NCI-H146 treated with DMSO at 0.1 percent for 48 hours (cell line): ENCODE measurements around the gene IRF9.

Experiments
- DNase-seq: peaks from one replicate; lab custom pipeline; 2025; ENCODE audit not compliant: unreplicated experiment; lab: John Stamatoyannopoulos, UW

The IRF9 gene

GRCh38 chr14:24146978-24147760 is 13.9 kb upstream of the IRF9 start, which contains the start of gene RNF31:
TSS of gene RNF31 (plus strand) at chr14:24147498. CDS start at chr14:24147699, 201 bp downstream.
- peak; percentile 97 for DNase-seq

- no peak for DNase-seq
Observed at GRCh38 chr14:24147761-24148428, 13.2 kb upstream of the IRF9 start.

- no peak for DNase-seq
Observed at GRCh38 chr14:24149302-24149969, 11.6 kb upstream of the IRF9 start.

- no peak for DNase-seq
Observed at GRCh38 chr14:24150061-24150460, 11.0 kb upstream of the IRF9 start.

GRCh38 chr14:24150567-24150966 is 10.5 kb upstream of the IRF9 start:
- no peak for DNase-seq

GRCh38 chr14:24150993-24151392 is 10.1 kb upstream of the IRF9 start:
- no peak for DNase-seq

GRCh38 chr14:24151404-24152080 is 9.5 kb upstream of the IRF9 start:
- DNase-seq: no peak

- no peak for DNase-seq
Observed at GRCh38 chr14:24155100-24155499, 6.0 kb upstream of the IRF9 start.

GRCh38 chr14:24156840-24157239 is 4.2 kb upstream of the IRF9 start:
- DNase-seq: no peak

- no peak for DNase-seq
Observed at GRCh38 chr14:24157331-24157730, 3.7 kb upstream of the IRF9 start.

- no peak for DNase-seq
Observed at GRCh38 chr14:24159777-24160498, 1.1 kb upstream of the IRF9 start.

- DNase-seq: no peak
Observed at GRCh38 chr14:24160499-24160849, 591 bp upstream of the IRF9 start.

GRCh38 chr14:24162093-24162492 is 1.0 kb downstream of the IRF9 start:
- DNase-seq: no peak

GRCh38 chr14:24164518-24164991 is 3.5 kb downstream of the IRF9 start:
- no peak for DNase-seq

- no peak for DNase-seq
Observed at GRCh38 chr14:24165785-24166184, 4.7 kb downstream of the IRF9 start.

GRCh38 chr14:24167469-24168114 is 6.5 kb downstream of the IRF9 start:
- no peak for DNase-seq

- DNase-seq: no peak
Observed at GRCh38 chr14:24171422-24172260, 10.6 kb downstream of the IRF9 start, which contains the start of gene REC8. TSS of gene REC8 (plus strand) at chr14:24172080. CDS start at chr14:24172553, 473 bp downstream.

GRCh38 chr14:24172261-24172860 is 11.3 kb downstream of the IRF9 start:
- DNase-seq: no peak

- no peak for DNase-seq
Observed at GRCh38 chr14:24172871-24173281, 11.8 kb downstream of the IRF9 start.
